BJ (cell line): ENCODE results near the gene SOX13. TPM values are rescaled to one million over a fixed set of nuclear protein-coding genes. Genes with fewer than 3 reads are reported as not detected.
"Not testable (repeated sequence)": the region's sequence is repeated elsewhere in the genome, so short reads cannot be mapped to it uniquely, and the experiment has no call there.

Source experiments
- CTCF ChIA-PET: fragments of 350-600 bp; formaldehyde crosslinking; extraction: SDS; loops from one replicate; lab custom pipeline; 2021; ENCODE audit warnings: antibody characterized with exemption, inconsistent platforms; lab: Yijun Ruan, JAX
- POLR2A ChIA-PET: fragments of 300-600 bp; sonication (Branson Sonifier 250); formaldehyde crosslinking; extraction: SDS; loops from one replicate; lab custom pipeline; 2021; ENCODE audit warnings: antibody characterized with exemption; lab: Charles Lee
- DNase-seq: peaks from one replicate; pipeline ENCODE4 v3.0.0-alpha.2; 2011; ENCODE audit warnings: low read depth
- H3K27me3 ChIP-seq: 2 replicates; pipeline ENCODE4 v1.6.0; 2011; ENCODE audit warnings: low read length; ENCODE audit not compliant: control insufficient read depth, insufficient read depth
- H3K36me3 ChIP-seq: 2 replicates; pipeline ENCODE4 v1.5.1; 2011; ENCODE audit warnings: low read length; ENCODE audit not compliant: control insufficient read depth, insufficient read depth
- H3K4me3 ChIP-seq: 2 replicates; pipeline ENCODE4 v1.5.1; 2011; ENCODE audit warnings: low read depth, mild to moderate bottlenecking, control low read depth, low read length
- CTCF ChIP-seq: IDR thresholded peaks from 2 replicates; pipeline ENCODE4 v1.5.1; 2011; ENCODE audit warnings: low read depth, mild to moderate bottlenecking, control low read depth, inconsistent platforms, low read length, moderate library complexity; ENCODE audit not compliant: insufficient read depth
- polyA plus RNA-seq: library from polyadenylated mRNA; depleted of rRNA; stranded (reverse); fragments of >200 nt; gene quantifications from 2 replicates; pipeline ENCODE4 v1.2.3, GENCODE V29; 2011

Gene SOX13
- polyA plus RNA-seq, 1 experiment: 9.5 TPM

- ChIA-PET POLR2A (no interaction called here), CTCF (interaction anchor here (1.0 kb wide), 1 partner anchor 15 kb away, joined by 3 read pairs; no protein-coding TSS in a partner anchor)
- no peak for TF ChIP-seq CTCF
- H3K36me3 ChIP-seq: no peaks in the 10 kb centered on the region
- H3K4me3 ChIP-seq: no peak overlapping the region
- DNase-seq: no peak
- no peaks in the 10 kb centered on the region for H3K27me3 ChIP-seq
Measured at GRCh38 chr1:204046346-204046745, 26.6 kb upstream of the SOX13 start.

- H3K4me3 ChIP-seq, H3K36me3 ChIP-seq, DNase-seq, CTCF ChIA-PET, H3K27me3 ChIP-seq, POLR2A ChIA-PET: not testable (repeated sequence)
Measured at GRCh38 chr1:204048796-204049195, 24.1 kb upstream of the SOX13 start.

GRCh38 chr1:204051258-204051657 is 21.7 kb upstream of the SOX13 start:
- Histone ChIP-seq H3K4me3 (no peak overlapping the region), H3K27me3 (no peaks in the 10 kb centered on the region), H3K36me3 (no peaks in the 10 kb centered on the region)
- TF ChIP-seq CTCF: no peak
- CTCF ChIA-PET: interaction anchor here (1.1 kb wide), 1 partner anchor 180 kb away, joined by 4 read pairs; no protein-coding TSS in a partner anchor
- no peak for DNase-seq
- POLR2A ChIA-PET: no interaction called here

- no peaks in the 10 kb centered on the region for H3K36me3 ChIP-seq
- no peaks in the 10 kb centered on the region for H3K27me3 ChIP-seq
- no peak for TF ChIP-seq CTCF
- no peak overlapping the region for H3K4me3 ChIP-seq
- CTCF ChIA-PET: interaction anchor here (1.1 kb wide), 1 partner anchor 180 kb away, joined by 4 read pairs; no protein-coding TSS in a partner anchor
- POLR2A ChIA-PET: no interaction called here
- DNase-seq: no peak
Measured at GRCh38 chr1:204051718-204052117, 21.2 kb upstream of the SOX13 start.

GRCh38 chr1:204053893-204054292 is 19.0 kb upstream of the SOX13 start:
- DNase-seq: no peak
- TF ChIP-seq CTCF: no peak
- ChIA-PET CTCF (no interaction called here), POLR2A (no interaction called here)
- Histone ChIP-seq H3K4me3 (no peak overlapping the region), H3K36me3 (no peaks in the 10 kb centered on the region), H3K27me3 (no peaks in the 10 kb centered on the region)

- DNase-seq: no peak
- Histone ChIP-seq H3K27me3 (no peaks in the 10 kb centered on the region), H3K4me3 (no peak overlapping the region), H3K36me3 (no peaks in the 10 kb centered on the region)
- no peak for TF ChIP-seq CTCF
- POLR2A ChIA-PET: no interaction called here
- CTCF ChIA-PET: no interaction called here
Measured at GRCh38 chr1:204059970-204060369, 12.9 kb upstream of the SOX13 start.
